NCI-H226 (cell line): ENCODE results near the gene ESYT2.

Experiments used
- DNase-seq: peaks from one replicate; pipeline ENCODE4 v3.0.0-alpha.2; 2015

The ESYT2 gene

GRCh38 chr7:158760445-158760764 is 68.9 kb downstream of the ESYT2 start:
- no peak for DNase-seq

GRCh38 chr7:158759749-158760444 is 69.4 kb downstream of the ESYT2 start:
- no peak for DNase-seq

GRCh38 chr7:158759245-158759614 is 70.1 kb downstream of the ESYT2 start:
- no peak for DNase-seq

- no peak for DNase-seq
These were observed 70.6 kb downstream of the ESYT2 start for GRCh38 chr7:158758586-158759244.

- no peak for DNase-seq
These were observed 71.8 kb downstream of the ESYT2 start for GRCh38 chr7:158757404-158757989.

- no peak for DNase-seq
These were observed 74.4 kb downstream of the ESYT2 start for GRCh38 chr7:158754746-158755444.

- DNase-seq: no peak
These were observed 75.4 kb downstream of the ESYT2 start for GRCh38 chr7:158753900-158754299.

GRCh38 chr7:158751751-158752150 is 77.6 kb downstream of the ESYT2 start:
- DNase-seq: no peak

- no peak for DNase-seq
These were observed 78.1 kb downstream of the ESYT2 start for GRCh38 chr7:158751199-158751598.

GRCh38 chr7:158750702-158751101 is 78.6 kb downstream of the ESYT2 start:
- DNase-seq: no peak

GRCh38 chr7:158749396-158749795 is 79.9 kb downstream of the ESYT2 start:
- no peak for DNase-seq

GRCh38 chr7:158748335-158748734 is 81.0 kb downstream of the ESYT2 start:
- no peak for DNase-seq

- no peak for DNase-seq
These were observed 81.9 kb downstream of the ESYT2 start for GRCh38 chr7:158747408-158747807.

- DNase-seq: no peak
These were observed 82.4 kb downstream of the ESYT2 start for GRCh38 chr7:158746957-158747356.

- DNase-seq: no peak
These were observed 84.1 kb downstream of the ESYT2 start for GRCh38 chr7:158745057-158745715.

GRCh38 chr7:158744070-158744469 is 85.2 kb downstream of the ESYT2 start:
- no peak for DNase-seq

GRCh38 chr7:158743219-158743618 is 86.1 kb downstream of the ESYT2 start:
- DNase-seq: no peak

GRCh38 chr7:158742065-158742821 is 87.1 kb downstream of the ESYT2 start:
- no peak for DNase-seq

- no peak for DNase-seq
These were observed 88.0 kb downstream of the ESYT2 start for GRCh38 chr7:158741294-158741666.

- peak; percentile 28 for DNase-seq
These were observed 88.5 kb downstream of the ESYT2 start for GRCh38 chr7:158740657-158741293.

GRCh38 chr7:158740013-158740656 is 89.2 kb downstream of the ESYT2 start:
- DNase-seq: no peak

GRCh38 chr7:158738841-158739240 is 90.5 kb downstream of the ESYT2 start:
- no peak for DNase-seq
